ENCODE data around the gene ACTMAP. TPM values are rescaled to one million over a fixed set of nuclear protein-coding genes. Genes with fewer than 3 reads are reported as not detected.
"Not testable (repeated sequence)": the region's sequence is repeated elsewhere in the genome, so short reads cannot be mapped to it uniquely, and the experiment has no call there.

Gene ACTMAP
- total and polyA plus RNA-seq, 9 of the 15 experiments (the other 6 are each of a cell fraction or from before 2014, with no cell fraction given), result 1.7 to 16.6 (median 4.9) TPM

GRCh38 chr19:40768869-40769268 lies 18.6 kb upstream of the ACTMAP start (continued):
- TF ChIP-seq EZH2 (IDR thresholded peaks at IDR 0.05; ENCODE audit: borderline replicate concordance, low read depth, low read length), result no peak
- no peak for TF ChIP-seq ZBTB34 (CRISPR knock-in tag; IDR thresholded peaks at IDR 0.05)
- TF ChIP-seq ZNF395 (CRISPR knock-in tag; IDR thresholded peaks at IDR 0.05), result no peak

GRCh38 chr19:40766385-40766784 lies 16.1 kb upstream of the ACTMAP start:
- DNase-seq (ENCODE audit: extremely low read depth in 1 of 4, low spot score in 3 of 4); CTCF ChIA-PET (ENCODE audit: low intra/inter-chr PET ratio); BruUV-seq (replicated peaks); FAIRE-seq; in situ Hi-C loops (cut with MboI); H4K20me1 ChIP-seq (replicated peaks; ENCODE audit: control insufficient read depth, insufficient read depth, low read length); H3K4me2 ChIP-seq (ENCODE audit: insufficient read depth, low read length); H2AFZ ChIP-seq (ENCODE audit: low read depth, low read length); H3K79me2 ChIP-seq (ENCODE audit: control insufficient read depth, insufficient read depth, low read length); H3K27me3 ChIP-seq (ENCODE audit: control insufficient read depth in 2 of 2, insufficient read depth in 2 of 2, low read length in 2 of 2); intact Hi-C loops (cut with micrococcal nuclease); H3K4me1 ChIP-seq (replicated peaks in 1 of 2; ENCODE audit: control insufficient read depth in 2 of 2, insufficient read depth in 2 of 2, low read length in 2 of 2); ATAC-seq; H3K27ac ChIP-seq (ENCODE audit: extremely low read depth, low read depth, low read length); H3K9me3 ChIP-seq (replicated peaks; ENCODE audit: control insufficient read depth, insufficient read depth, low read depth, low read length); H3K4me3 ChIP-seq; H3K9ac ChIP-seq (ENCODE audit: insufficient read depth in 1 of 2, low read depth in 2 of 2, low read length in 2 of 2); H3K9me1 ChIP-seq (ENCODE audit: control insufficient read depth, insufficient read depth, low read length): not testable (repeated sequence)
- H3K36me3 ChIP-seq (ENCODE audit: control insufficient read depth, insufficient read depth, low read length), result peaks cover 52% of the 10 kb centered on the region
- TF ChIP-seq POLR2A (conservative IDR thresholded peaks at IDR 0.05) (peak; percentile 62), POLR2AphosphoS5 (IDR thresholded peaks at IDR 0.05; ENCODE audit: control insufficient read depth, insufficient read depth, low read depth, low read length) (0 out of 2 replicates have a peak, but pooled peaks have one; percentile 15), SUPT5H (IDR thresholded peaks at IDR 0.05) (0 out of 2 replicates have a peak, but pooled peaks have one; percentile 49), POLR2G (IDR thresholded peaks at IDR 0.05; ENCODE audit: low read depth, low read length) (peak; percentile 34; the same call in 1 of the 2 replicates)
- WGBS (ENCODE audit: insufficient coverage, low coverage, missing lambda C conversion rate), result 95% methylated on average over 7 of the region's 13 CpGs
- POLR2A ChIA-PET, result interaction anchor here (0.6 to 2.0 kb wide), 5 partner anchors 8 to 232 kb away, joined by 3 to 7 read pairs (median 4); no protein-coding TSS in a partner anchor

Data from K562 (cell line).